T-helper 17 cell (primary cell): ENCODE results near the gene ATP7A. TPM values are rescaled to one million over a fixed set of nuclear protein-coding genes. Genes with fewer than 3 reads are reported as not detected.
"Not testable (repeated sequence)": the region's sequence is repeated elsewhere in the genome, so short reads cannot be mapped to it uniquely, and the experiment has no call there.

Experiments
- ATAC-seq: fragments of 150-1000 bp; cut with Tn5 transposase; 2 replicates; pipeline ENCODE4 v1.10.0; 2021; ENCODE audit warnings: mild to moderate bottlenecking, moderate library complexity
- DNase-seq, 3 donors: peaks; one replicate each; pipeline versions ENCODE4 v3.0.0 to v3.0.0-alpha.2; 2020 to 2021
- H3K9me3 ChIP-seq: one replicate; pipeline ENCODE4 v1.7.0; 2013; ENCODE audit warnings: low read length, mild to moderate bottlenecking; ENCODE audit not compliant: control insufficient read depth, poor library complexity, severe bottlenecking
- H3K27ac Mint-ChIP-seq: one replicate; pipeline ENCODE4 v1.8.0; 2022; ENCODE audit warnings: mild to moderate bottlenecking, moderate library complexity, mixed read lengths
- H3K27me3 Mint-ChIP-seq: one replicate; pipeline ENCODE4 v1.8.0; 2022; ENCODE audit warnings: mixed read lengths
- H3K36me3 Mint-ChIP-seq: one replicate; pipeline ENCODE4 v1.8.0; 2022; ENCODE audit warnings: low read depth, mixed read lengths
- H3K4me1 Mint-ChIP-seq: one replicate; pipeline ENCODE4 v1.8.0; 2022; ENCODE audit warnings: mild to moderate bottlenecking, mixed read lengths
- H3K4me3 Mint-ChIP-seq: one replicate; pipeline ENCODE4 v1.8.0; 2022; ENCODE audit warnings: mild to moderate bottlenecking, moderate library complexity, mixed read lengths
- total RNA-seq, 4 donors: library from RNA in 2 of 4; stranded (reverse) in 2 of 4; gene quantifications; one replicate each; pipeline ENCODE4 v1.2.3 and lab custom pipeline; 2022 to 2026

Gene ATP7A
- total RNA-seq, 2 donors from 2014 or later = 11.9 to 12.5 TPM

- Mint-ChIP-seq H3K4me1 (peaks cover 6% of the 10 kb centered on the region), H3K4me3 (no peak overlapping the region), H3K27me3 (no peaks in the 10 kb centered on the region), H3K27ac (no peak overlapping the region), H3K36me3 (no peaks in the 10 kb centered on the region)
- DNase-seq (no peak), ATAC-seq (no peak)
- no peaks in the 10 kb centered on the region for H3K9me3 ChIP-seq
Measured at GRCh38 chrX:77922787-77923186, 12.3 kb downstream of the ATP7A start.

DNA sequence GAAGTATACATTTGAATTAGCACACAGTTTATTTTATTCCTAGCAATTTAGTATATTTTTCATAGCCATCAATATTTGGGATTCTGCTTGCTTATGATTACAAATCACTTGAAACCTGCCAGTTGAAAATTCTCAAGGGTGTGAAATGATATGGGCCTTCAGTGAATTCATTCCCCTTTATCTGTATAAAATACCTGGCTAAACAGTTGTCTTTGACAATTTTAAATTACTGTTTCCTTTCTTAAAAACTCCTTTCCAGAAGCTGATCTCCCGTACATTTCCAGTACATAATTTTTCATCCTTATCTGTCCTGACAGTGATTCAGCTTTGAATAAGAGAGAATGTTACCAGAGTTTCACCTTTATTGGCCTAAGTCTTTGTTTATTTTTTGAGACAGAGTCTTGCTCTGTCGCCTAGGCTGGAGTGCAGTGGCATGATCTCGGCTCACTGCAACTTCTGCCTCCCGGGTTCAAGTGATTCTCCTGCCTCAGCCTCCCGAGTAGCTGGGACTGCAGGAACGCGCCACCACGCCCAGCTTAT, 13.9 kb downstream of the ATP7A start:
- peaks cover 5% of the 10 kb centered on the region for H3K4me1 Mint-ChIP-seq

GRCh38 chrX:77925764-77926163, 15.3 kb downstream of the ATP7A start:
- DNase-seq (no peak), ATAC-seq (no peak)
- H3K27me3 Mint-ChIP-seq = no peaks in the 10 kb centered on the region
- H3K27ac Mint-ChIP-seq = no peak overlapping the region
- H3K9me3 ChIP-seq = no peaks in the 10 kb centered on the region
- no peak overlapping the region for H3K4me3 Mint-ChIP-seq
- peaks cover 5% of the 10 kb centered on the region for H3K4me1 Mint-ChIP-seq
- peaks cover 2% of the 10 kb centered on the region for H3K36me3 Mint-ChIP-seq

More for the DNA sequence above, 13.9 kb downstream of the ATP7A start:
- H3K27me3 Mint-ChIP-seq = no peaks in the 10 kb centered on the region
- H3K36me3 Mint-ChIP-seq = peaks cover 2% of the 10 kb centered on the region
- ATAC-seq (no peak), DNase-seq (no peak)
- no peak overlapping the region for H3K27ac Mint-ChIP-seq
- no peak overlapping the region for H3K4me3 Mint-ChIP-seq
- H3K9me3 ChIP-seq = no peaks in the 10 kb centered on the region

- H3K4me1 Mint-ChIP-seq = no peaks in the 10 kb centered on the region
- no peak overlapping the region for H3K4me3 Mint-ChIP-seq
- H3K27me3 Mint-ChIP-seq = no peaks in the 10 kb centered on the region
- H3K36me3 Mint-ChIP-seq = peaks cover 2% of the 10 kb centered on the region
- H3K27ac Mint-ChIP-seq = no peak overlapping the region
- DNase-seq (no peak), ATAC-seq (no peak)
- H3K9me3 ChIP-seq = no peaks in the 10 kb centered on the region
Measured at GRCh38 chrX:77930581-77930980, 20.1 kb downstream of the ATP7A start.

- DNase-seq = no peak
- ATAC-seq = no peak
- Mint-ChIP-seq H3K27me3 (no peaks in the 10 kb centered on the region), H3K4me3 (no peak overlapping the region), H3K27ac (no peak overlapping the region), H3K36me3 (no peaks in the 10 kb centered on the region), H3K4me1 (peaks cover 2% of the 10 kb centered on the region)
- no peaks in the 10 kb centered on the region for H3K9me3 ChIP-seq
Measured at GRCh38 chrX:77935886-77936285, 25.4 kb downstream of the ATP7A start.

- ATAC-seq = no peak
- H3K9me3 ChIP-seq = no peaks in the 10 kb centered on the region
Measured at GRCh38 chrX:77936299-77936698, 25.8 kb downstream of the ATP7A start.

DNA sequence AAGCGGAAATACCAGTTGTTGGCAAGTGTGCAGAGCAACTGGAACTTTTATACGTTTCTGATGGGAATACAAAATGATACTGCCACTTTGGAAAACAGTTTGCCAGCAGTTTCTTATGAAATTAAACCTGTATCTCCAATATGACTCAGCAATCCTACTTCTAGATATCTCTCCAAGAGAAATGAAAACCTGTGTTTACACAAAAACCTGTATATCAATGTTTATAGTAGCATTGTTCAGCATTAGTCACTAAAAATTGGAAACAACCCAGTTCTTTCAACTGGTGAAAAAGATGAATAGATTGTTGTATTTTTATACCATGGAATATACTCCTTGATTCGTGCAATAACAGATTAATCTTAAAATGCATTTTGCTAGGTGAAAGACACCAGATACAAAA, 26.8 kb downstream of the ATP7A start:
- Mint-ChIP-seq H3K27me3 (no peaks in the 10 kb centered on the region), H3K4me1 (peaks cover 2% of the 10 kb centered on the region), H3K4me3 (no peak overlapping the region), H3K27ac (no peak overlapping the region), H3K36me3 (no peaks in the 10 kb centered on the region)
- H3K9me3 ChIP-seq = no peaks in the 10 kb centered on the region
- DNase-seq (no peak), ATAC-seq (no peak)

More at GRCh38 chrX:77936299-77936698, 25.8 kb downstream of the ATP7A start:
- Mint-ChIP-seq H3K4me1 (peaks cover 2% of the 10 kb centered on the region), H3K36me3 (no peaks in the 10 kb centered on the region), H3K4me3 (no peak overlapping the region), H3K27ac (peak overlapping the region; percentile 37), H3K27me3 (no peaks in the 10 kb centered on the region)
- no peak for DNase-seq

DNA sequence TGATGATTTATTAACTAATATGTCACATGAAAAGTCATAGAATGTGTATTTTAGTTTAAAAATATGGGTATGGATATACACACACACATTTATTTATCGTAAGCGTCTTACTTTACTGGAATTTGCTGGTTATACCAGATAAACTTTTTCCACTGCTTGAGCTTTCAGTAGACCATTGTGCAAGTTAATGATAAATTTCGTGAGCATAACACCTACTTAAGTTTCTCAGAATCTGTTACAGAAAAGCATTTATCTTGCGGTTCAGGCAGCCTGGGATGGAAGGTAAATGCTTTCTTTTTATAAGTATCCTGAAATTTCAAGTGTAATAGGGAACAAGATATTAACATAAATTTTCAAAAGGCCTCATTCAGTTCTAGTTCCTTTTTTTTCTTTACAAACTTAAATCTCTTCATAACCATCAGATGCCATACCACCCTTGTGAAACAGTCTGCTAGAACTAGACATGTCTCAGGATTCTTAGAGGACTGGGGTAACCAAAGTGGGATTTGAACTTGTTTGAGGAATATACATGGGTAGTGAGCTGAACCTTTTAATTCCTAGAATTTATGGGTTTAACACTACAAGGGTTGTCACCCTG, 27.7 kb downstream of the ATP7A start:
- Mint-ChIP-seq H3K27ac (no peak overlapping the region), H3K27me3 (no peaks in the 10 kb centered on the region), H3K4me1 (peaks cover 3% of the 10 kb centered on the region), H3K4me3 (no peak overlapping the region), H3K36me3 (no peaks in the 10 kb centered on the region)
- no peaks in the 10 kb centered on the region for H3K9me3 ChIP-seq
- no peak for ATAC-seq
- no peak for DNase-seq

- ATAC-seq, DNase-seq, H3K27me3 Mint-ChIP-seq, H3K9me3 ChIP-seq, H3K36me3 Mint-ChIP-seq, H3K4me3 Mint-ChIP-seq, H3K27ac Mint-ChIP-seq, H3K4me1 Mint-ChIP-seq: not testable (repeated sequence)
Measured at GRCh38 chrX:77945031-77945430, 34.5 kb downstream of the ATP7A start.

GRCh38 chrX:77945910-77946545, 35.5 kb downstream of the ATP7A start:
- no peak for ATAC-seq
- Mint-ChIP-seq H3K4me3 (no peak overlapping the region), H3K36me3 (no peaks in the 10 kb centered on the region), H3K27me3 (no peaks in the 10 kb centered on the region), H3K4me1 (peaks cover 2% of the 10 kb centered on the region), H3K27ac (no peak overlapping the region)
- no peaks in the 10 kb centered on the region for H3K9me3 ChIP-seq
- no peak for DNase-seq

DNA sequence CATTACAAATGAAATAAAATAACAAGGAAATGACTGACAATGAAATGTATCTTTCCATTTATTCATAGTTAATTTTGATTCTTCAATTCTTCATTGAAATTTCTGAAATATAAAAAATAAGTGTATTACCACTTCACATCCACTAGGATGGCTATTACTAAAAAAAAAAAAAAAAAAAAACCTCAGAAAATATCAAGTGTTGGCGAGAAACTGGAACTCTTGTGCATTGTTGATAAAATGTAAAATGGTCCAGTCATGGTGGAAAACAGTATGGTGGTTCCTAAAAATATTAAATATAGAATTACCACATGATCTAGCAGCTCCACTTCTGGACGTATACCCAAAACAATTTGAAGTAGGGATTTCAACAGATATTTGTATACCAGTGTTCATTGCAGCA, 36.1 kb downstream of the ATP7A start:
- Mint-ChIP-seq H3K4me3 (no peak overlapping the region), H3K27ac (no peak overlapping the region), H3K36me3 (no peaks in the 10 kb centered on the region), H3K4me1 (peaks cover 2% of the 10 kb centered on the region), H3K27me3 (no peaks in the 10 kb centered on the region)
- ATAC-seq = no peak
- DNase-seq = no peak
- H3K9me3 ChIP-seq = no peaks in the 10 kb centered on the region

DNA sequence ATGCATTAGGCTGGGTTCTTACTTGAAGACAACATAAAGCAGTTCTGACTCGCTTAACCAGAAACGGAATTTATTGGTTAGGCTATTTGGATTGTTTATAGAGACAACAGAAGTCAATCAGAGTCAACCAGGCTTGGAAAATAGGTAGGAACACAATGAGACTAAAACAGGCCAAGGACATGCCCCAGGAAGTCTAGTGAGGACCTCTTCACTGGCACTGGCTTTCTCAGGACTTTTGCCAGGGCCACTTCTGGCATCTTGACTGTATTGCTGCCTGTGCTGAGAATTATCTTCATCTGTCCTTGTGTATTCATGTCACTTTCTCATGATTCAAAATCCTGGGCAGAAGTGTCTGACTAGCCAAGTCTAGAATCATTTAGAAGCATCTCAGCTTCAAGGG, 39.3 kb downstream of the ATP7A start:
- H3K9me3 ChIP-seq = no peaks in the 10 kb centered on the region
- Mint-ChIP-seq H3K36me3 (no peaks in the 10 kb centered on the region), H3K27me3 (no peaks in the 10 kb centered on the region), H3K27ac (no peak overlapping the region), H3K4me3 (no peak overlapping the region), H3K4me1 (peaks cover 2% of the 10 kb centered on the region)
- ATAC-seq (no peak), DNase-seq (no peak)

DNA sequence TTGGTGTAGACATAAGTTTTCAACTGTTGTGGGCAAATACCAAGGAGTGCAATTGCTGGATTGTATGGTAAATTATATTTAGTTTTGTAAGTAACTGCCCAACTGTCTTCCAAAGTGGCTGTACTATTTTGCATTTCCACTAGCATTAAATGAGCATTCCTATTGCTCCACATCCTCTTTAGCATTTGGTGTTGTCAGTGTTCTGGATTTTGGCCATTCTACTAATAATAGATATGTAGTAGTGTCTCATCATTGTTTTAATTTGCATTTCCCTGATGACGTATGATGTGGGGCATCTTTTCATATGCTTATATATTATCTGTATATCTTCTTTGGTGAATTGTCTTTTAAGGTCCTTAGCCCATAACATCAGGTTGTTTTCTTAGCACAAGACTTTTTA, 41.7 kb downstream of the ATP7A start:
- H3K4me1 Mint-ChIP-seq = peaks cover 6% of the 10 kb centered on the region
- no peaks in the 10 kb centered on the region for H3K27me3 Mint-ChIP-seq
- no peak overlapping the region for H3K4me3 Mint-ChIP-seq
- H3K27ac Mint-ChIP-seq = no peak overlapping the region
- H3K9me3 ChIP-seq = no peaks in the 10 kb centered on the region
- H3K36me3 Mint-ChIP-seq = no peaks in the 10 kb centered on the region
- ATAC-seq = no peak
- no peak for DNase-seq

GRCh38 chrX:77953302-77953701, 42.8 kb downstream of the ATP7A start:
- no peaks in the 10 kb centered on the region for H3K36me3 Mint-ChIP-seq
- no peak overlapping the region for H3K27ac Mint-ChIP-seq
- H3K9me3 ChIP-seq = no peaks in the 10 kb centered on the region
- H3K27me3 Mint-ChIP-seq = no peaks in the 10 kb centered on the region
- DNase-seq = no peak
- H3K4me3 Mint-ChIP-seq = no peak overlapping the region
- H3K4me1 Mint-ChIP-seq = peaks cover 11% of the 10 kb centered on the region
- ATAC-seq = no peak
